AG20443 (cell line): Measurements from ENCODE around the gene SNCA.
A peak's percentile ranks its signal among the peaks of the same experiment; 100 is the strongest.

ENCODE experiments used
- DNase-seq: peaks from one replicate; pipeline ENCODE4 v3.0.0; 2012; ENCODE audit warnings: low spot score, mixed read lengths

Gene SNCA

DNA sequence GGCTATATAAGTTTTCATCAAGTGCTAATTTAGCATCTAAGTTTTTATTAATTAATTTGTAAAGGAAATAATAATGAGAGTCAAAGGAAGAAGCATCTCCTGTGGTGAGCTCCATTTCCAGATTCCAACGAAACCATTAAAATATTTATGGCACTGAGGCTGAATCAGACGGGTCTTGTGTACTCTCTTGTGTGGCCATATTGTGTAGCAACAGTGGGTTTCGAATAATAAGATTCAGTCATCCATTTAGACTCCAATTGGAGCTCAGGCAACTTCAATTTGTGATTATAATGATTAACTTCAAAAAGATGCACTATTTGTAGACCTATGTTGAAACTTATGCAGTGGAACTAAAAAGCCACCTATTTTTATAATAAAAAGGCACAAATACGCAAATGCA lies 82.4 kb downstream of the SNCA start:
- no peak for DNase-seq

GRCh38 chr4:89753601-89754066 lies 83.3 kb downstream of the SNCA start:
- DNase-seq: peak; percentile 63

GRCh38 chr4:89752932-89753598 lies 83.9 kb downstream of the SNCA start:
- DNase-seq: peak; percentile 61

GRCh38 chr4:89751416-89751815 lies 85.5 kb downstream of the SNCA start:
- DNase-seq: no peak

DNA sequence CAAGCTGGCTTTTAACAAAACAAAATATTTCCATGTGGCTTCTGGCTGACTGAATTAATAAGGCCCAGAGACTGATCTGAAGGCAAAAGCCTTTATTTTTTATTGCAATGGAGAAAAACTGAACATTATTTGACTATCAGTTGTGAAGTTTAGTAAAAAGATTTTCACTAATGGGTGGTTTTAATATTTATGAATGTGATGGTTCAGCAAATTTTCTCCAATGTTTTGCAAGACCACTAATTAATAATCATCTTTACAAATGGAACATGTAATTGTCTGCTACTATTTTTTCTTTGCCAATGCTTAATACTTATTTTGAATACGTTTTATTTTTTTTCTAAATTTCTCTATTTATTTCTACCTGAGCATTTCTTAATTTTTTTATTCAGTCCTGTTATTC lies 90.6 kb downstream of the SNCA start:
- DNase-seq: no peak

- DNase-seq: no peak
These were observed 91.3 kb downstream of the SNCA start for GRCh38 chr4:89745708-89746107.

DNA sequence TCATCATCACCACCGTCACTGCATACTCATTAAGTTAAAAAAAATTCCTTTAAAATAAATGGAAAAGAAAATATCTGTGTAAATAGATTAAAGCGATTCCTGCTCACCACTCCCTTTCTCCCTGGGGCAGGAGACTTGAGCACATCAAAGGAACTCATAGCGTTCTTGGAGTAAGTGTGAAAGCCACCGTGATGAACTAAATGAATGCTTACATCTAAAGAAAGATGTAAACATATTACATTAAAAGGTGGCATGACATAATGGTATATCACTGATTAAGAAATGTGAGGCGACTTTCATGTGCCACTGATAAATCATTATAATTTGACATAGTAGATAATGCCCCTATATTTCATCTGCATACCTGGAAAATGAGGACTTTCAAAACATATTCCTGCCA lies 92.0 kb downstream of the SNCA start:
- no peak for DNase-seq

- no peak for DNase-seq
These were observed 95.2 kb downstream of the SNCA start for GRCh38 chr4:89741768-89742167.

GRCh38 chr4:89739311-89739988 lies 97.5 kb downstream of the SNCA start:
- no peak for DNase-seq

DNA sequence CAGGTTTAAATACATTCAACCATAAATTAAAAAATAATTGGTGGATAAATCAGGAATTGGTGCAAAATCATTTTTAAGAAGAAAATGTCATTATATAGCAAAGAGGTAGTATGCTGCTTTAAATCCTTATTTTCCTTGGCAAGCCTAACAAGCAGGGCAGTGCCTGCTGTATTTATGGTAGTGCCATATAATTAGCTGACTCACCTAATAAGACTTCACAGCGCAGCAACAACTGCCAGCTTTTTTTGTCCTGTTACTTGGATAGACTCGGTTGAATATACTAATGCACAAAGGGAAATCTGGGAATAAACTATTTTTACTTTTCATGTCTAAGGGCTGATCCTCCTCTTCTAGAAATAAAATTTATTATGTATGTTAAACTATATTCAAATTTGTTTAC lies 99.1 kb downstream of the SNCA start:
- DNase-seq: peak; percentile 10

- DNase-seq: no peak
These were observed 103.0 kb downstream of the SNCA start for GRCh38 chr4:89733946-89734345.

GRCh38 chr4:89727238-89727637 lies 109.7 kb downstream of the SNCA start:
- DNase-seq: no peak

DNA sequence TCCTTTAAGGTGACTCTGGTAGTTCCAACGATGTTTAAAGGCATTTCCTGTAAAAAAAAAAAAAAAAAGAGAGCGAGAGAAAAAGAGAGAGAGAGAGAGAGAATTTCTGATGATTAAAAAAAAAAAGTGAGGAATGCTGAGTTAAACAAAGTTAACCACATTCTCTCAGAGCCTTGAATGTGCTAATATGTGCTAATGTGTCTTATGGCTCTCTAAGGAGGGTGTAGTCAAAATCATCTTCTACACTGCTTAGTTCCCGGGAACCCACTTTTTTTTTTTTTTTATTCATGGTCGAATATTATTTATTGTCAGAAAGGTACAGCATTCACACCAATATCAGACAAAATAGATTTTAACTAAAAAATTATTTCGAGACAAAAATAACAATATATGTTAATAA lies 111.7 kb downstream of the SNCA start:
- DNase-seq: no peak

DNA sequence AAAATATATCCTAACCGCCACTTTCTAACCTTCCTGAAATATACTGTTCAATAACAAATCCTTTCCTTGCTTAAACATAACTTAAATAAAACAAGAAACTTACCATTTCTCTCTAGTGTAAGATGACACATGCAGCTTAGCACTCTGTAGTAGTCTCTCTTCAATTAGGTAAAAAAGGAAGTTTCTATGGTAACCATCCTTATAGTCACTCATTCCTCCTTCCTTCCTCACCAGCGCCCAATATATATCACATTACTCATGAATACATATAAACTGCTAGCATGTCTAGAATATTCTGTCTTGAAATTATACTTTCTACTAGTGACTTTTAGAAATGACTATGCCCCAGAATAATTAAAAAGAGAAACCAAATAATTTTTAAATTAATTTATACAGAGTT lies 112.2 kb downstream of the SNCA start:
- no peak for DNase-seq

- DNase-seq: no peak
These were observed 113.9 kb downstream of the SNCA start for GRCh38 chr4:89723096-89723495.

- DNase-seq: no peak
These were observed 114.4 kb downstream of the SNCA start for GRCh38 chr4:89722517-89722916.

DNA sequence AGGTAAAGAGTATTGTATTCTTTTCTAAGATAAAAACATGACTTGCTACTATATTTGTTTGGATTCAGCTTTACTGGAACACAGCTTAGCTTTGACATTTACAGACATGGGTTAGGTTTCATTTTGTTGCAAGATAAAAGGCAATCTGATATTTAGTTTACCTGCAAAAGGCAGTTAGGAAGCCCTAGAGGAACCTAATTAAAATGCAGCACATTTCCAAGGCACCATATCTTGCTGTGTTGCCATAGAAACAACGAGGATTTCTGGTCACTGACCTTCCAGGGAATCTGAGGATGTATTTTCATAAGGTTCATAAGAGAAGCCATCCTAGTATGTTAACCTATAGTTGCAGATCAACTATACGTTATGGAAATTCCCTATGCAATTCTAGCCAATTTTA lies 116.0 kb downstream of the SNCA start:
- no peak for DNase-seq

DNA sequence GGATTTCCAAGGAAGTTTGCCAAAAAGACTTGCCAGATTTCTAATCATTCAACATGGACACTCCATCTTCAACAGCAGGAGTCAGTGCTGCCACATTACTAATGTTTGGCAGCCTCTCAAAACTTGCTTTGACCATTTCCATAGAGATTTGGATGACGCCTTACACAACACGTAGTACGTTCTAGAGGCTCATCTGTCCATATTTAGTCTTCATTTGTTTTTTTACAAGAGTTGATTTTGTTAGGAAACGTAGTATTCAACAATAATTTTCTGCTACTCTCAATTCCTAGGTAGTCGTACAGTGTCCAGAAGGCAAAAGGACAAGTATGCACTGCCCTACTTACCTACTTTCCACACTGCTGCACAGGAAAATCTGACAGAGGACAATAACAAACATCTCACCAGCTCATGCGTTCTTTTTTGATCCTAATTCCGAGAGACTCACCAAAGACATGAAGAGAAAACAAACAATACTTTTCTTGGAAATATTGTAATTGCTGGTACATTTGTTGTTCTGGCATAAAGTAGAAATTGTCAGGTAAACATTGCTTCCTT lies 117.3 kb downstream of the SNCA start:
- no peak for DNase-seq

- DNase-seq: no peak
These were observed 120.1 kb downstream of the SNCA start for GRCh38 chr4:89716893-89717292.

DNA sequence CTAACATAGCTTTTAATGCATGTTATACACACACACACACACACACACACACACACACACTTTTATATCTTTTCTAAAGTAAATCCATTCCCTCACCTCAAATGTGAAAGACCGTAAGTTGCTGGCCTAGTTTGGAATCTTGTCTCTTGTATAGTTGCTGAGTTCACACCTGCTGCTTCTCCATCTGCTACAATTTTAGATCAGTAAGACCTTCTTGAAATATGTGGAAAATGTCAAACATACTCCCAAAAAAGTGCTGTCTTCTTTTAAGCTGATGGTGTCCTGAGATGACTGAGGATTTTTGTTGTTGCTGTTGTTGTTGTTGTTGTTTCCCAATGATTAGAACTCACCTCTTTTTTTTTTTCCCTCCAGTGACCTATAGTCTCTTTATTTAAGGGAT lies 121.3 kb downstream of the SNCA start:
- no peak for DNase-seq

DNA sequence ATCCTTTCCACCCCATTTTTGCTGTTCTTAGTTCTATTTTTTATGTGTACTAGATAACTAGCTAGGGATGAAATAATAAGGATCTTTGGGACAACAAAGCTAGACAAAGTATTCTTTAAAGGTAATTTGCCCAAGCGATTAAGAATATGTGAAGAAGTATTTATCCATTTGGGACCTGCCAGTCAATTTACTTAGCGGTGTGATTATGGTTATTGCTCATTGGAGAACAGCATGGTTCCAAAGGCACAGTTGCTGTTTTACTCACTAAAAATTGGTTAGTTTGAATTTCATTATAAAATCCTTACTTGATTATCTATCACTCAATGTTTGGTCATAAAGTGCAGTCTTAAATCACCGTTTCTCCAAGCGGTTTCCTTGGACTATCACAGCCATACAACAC lies 124.1 kb downstream of the SNCA start:
- DNase-seq: no peak

DNA sequence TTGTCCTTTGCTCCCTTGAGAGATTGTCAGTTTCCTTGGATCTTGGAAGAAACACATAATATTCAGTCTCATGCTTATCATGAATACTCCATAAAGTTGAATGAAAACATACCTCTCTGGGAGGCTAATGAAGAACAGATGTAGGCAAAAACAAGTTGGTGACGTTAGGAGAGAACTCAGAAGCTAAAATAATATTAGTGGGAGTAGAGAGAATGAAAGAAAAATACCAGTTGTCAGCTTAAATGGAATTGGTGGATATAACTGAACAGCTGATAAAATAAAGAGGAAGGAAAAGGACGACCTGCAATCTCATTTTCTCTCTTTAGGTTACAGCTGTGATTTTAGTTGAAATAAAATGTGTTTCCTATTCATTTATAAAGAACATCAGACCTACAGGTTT lies 124.8 kb downstream of the SNCA start:
- DNase-seq: no peak

DNA sequence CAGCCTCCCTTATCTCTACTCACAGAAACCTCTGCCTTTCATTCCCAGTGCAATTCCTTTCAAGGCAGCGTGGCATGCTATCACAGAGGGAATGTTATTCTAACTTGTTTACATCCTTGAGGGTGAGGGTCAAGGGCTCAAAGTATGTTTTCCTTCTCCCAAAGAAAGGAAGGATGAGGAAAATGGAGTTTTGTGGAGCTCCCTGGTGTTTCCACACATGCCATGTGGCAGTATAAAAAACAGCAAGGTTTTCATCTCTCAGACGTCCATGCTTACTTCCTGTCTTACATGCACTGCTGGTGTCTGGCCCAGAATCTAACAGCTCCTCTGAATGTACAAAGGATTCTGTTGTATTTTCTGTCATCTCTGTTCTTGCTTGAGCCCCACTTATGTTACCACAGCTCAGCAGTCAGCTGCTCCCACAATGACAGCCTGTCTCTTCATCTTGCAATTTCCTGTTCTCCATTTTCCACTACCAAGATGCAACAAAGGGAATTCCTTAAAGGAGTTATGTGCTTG lies 128.0 kb downstream of the SNCA start:
- DNase-seq: no peak
